T-helper 2 cell treated with Interferon-gamma antibody and Interleukin-4, amounts not matched to agents 5 μg/mL and 100 μg/mL, for 36 hours (primary cell): ENCODE results near the gene AMDHD2.
A peak's percentile ranks its signal among the peaks of the same experiment; 100 is the strongest.

Experiments
- DNase-seq: peaks from one replicate; pipeline ENCODE4 v3.0.0; 2021; ENCODE audit warnings: low spot score
- H3K27ac Mint-ChIP-seq: one replicate; pipeline ENCODE4 v1.8.0; 2021; ENCODE audit warnings: mild to moderate bottlenecking, mixed read lengths
- H3K27me3 Mint-ChIP-seq: one replicate; pipeline ENCODE4 v1.8.0; 2021; ENCODE audit warnings: low read depth, mixed read lengths
- H3K36me3 Mint-ChIP-seq: one replicate; pipeline ENCODE4 v1.8.0; 2021; ENCODE audit warnings: low read depth, mixed read lengths
- H3K4me1 Mint-ChIP-seq: one replicate; pipeline ENCODE4 v1.8.0; 2021; ENCODE audit warnings: low read depth, mixed read lengths
- H3K4me3 Mint-ChIP-seq: one replicate; pipeline ENCODE4 v1.8.0; 2022; ENCODE audit warnings: mild to moderate bottlenecking, moderate library complexity, mixed read lengths
- H3K9me3 Mint-ChIP-seq: one replicate; pipeline ENCODE4 v1.8.0; 2021; ENCODE audit warnings: mixed read lengths

The AMDHD2 gene

DNA sequence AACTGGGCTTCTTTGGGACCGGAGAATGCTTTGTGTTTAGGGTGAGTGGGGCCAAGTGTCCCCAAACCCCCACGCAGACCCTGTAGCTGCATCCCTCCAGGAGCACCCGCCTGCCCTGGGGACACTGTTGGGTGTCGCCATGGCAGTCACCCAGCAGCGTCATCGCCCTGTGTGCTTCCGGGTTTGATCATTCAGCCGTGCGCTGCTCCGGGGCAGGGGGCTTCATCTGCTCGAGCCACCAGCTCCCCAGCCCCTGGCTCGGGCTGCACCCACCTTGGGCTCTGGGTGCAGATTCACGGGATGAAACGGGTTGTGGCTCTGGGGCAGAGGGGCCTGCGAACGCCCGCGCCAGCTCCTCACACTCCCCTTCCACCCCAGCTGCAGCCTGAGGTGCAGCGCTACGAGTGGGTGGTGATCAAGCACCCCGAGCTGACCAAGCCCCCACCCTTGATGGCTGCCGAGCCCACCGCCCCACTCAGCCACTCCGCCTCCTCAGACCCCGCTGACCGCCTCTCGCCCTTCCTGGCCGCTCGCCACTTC is 20.2 kb upstream of the AMDHD2 start:
- H3K9me3 Mint-ChIP-seq: no peaks in the 10 kb centered on the region
- H3K36me3 Mint-ChIP-seq: peaks cover 1% of the 10 kb centered on the region
- H3K27ac Mint-ChIP-seq: no peak overlapping the region
- H3K4me1 Mint-ChIP-seq: no peaks in the 10 kb centered on the region
- no peaks in the 10 kb centered on the region for H3K27me3 Mint-ChIP-seq
- DNase-seq: no peak
- H3K4me3 Mint-ChIP-seq: no peak overlapping the region

DNA sequence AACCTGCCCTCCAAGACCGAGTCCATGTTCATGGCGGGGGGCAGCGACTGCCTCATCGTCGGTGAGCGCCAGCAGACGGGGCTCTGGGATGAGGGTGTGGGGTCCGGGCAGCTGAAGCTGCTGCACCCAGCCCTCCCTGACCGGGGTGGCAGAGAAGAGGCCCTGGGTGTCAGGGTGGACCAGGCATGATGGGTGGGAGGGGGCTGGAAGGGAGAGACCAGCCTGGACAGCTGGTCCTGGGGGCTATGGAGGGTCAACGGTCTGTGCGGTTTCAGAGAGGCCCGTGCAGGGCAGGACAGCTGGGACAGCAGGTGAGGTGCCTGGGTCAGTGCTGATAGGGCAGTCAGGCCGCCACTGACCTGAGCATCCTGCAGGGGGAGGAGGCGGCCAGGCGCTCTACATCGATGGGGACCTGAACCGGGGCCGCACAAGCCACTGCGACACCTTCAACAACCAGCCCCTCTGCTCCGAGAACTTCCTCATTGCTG is 19.7 kb upstream of the AMDHD2 start:
- no peaks in the 10 kb centered on the region for H3K9me3 Mint-ChIP-seq
- H3K27me3 Mint-ChIP-seq: no peaks in the 10 kb centered on the region
- H3K4me1 Mint-ChIP-seq: no peaks in the 10 kb centered on the region
- peaks cover 1% of the 10 kb centered on the region for H3K36me3 Mint-ChIP-seq
- no peak overlapping the region for H3K27ac Mint-ChIP-seq
- DNase-seq: no peak
- H3K4me3 Mint-ChIP-seq: no peak overlapping the region

DNA sequence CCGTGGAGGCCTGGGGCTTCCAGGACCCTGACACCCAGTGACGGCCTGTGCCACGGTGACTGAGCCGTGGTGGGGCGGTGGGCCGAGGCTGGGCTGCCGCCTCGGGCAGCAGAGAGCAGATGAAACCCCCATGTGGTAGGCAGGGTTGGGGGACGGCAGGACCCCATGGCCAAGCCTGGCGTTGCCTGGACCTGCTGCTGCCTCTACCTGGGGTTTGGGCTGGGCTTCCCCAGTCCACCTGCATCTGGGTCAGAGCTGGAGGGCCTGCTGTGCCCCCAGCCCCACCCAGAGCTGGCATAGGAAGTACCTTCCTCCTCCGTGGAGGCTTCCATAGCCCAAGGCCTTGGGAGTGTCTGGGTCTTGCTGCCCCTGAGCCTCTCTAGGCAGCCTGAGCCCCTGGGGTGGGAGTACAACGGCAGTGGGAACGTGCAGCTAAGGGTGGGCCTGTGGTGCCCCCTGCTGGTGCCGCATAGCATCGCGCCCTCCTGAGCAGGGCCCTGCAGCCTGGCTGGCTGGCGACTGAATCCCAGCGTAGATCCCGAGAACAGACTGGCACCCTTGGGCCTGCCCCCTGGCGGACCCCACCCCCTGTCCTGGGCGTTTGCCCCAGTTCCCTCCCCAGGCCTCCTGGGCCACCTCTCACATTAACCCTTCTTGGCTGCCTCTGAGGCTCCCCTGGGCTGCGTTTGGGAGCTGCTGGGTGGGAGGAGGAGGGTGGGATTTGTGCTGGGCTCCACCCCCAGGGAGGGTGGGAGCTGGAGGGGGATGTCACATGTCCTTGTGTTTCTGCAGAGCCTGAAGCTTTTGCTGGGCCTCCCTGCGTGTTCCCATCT is 19.0 kb upstream of the AMDHD2 start:
- Mint-ChIP-seq H3K9me3 (no peaks in the 10 kb centered on the region), H3K27ac (no peak overlapping the region), H3K4me1 (no peaks in the 10 kb centered on the region), H3K4me3 (no peak overlapping the region), H3K36me3 (peaks cover 1% of the 10 kb centered on the region), H3K27me3 (no peaks in the 10 kb centered on the region)
- peak; percentile 64 for DNase-seq

DNA sequence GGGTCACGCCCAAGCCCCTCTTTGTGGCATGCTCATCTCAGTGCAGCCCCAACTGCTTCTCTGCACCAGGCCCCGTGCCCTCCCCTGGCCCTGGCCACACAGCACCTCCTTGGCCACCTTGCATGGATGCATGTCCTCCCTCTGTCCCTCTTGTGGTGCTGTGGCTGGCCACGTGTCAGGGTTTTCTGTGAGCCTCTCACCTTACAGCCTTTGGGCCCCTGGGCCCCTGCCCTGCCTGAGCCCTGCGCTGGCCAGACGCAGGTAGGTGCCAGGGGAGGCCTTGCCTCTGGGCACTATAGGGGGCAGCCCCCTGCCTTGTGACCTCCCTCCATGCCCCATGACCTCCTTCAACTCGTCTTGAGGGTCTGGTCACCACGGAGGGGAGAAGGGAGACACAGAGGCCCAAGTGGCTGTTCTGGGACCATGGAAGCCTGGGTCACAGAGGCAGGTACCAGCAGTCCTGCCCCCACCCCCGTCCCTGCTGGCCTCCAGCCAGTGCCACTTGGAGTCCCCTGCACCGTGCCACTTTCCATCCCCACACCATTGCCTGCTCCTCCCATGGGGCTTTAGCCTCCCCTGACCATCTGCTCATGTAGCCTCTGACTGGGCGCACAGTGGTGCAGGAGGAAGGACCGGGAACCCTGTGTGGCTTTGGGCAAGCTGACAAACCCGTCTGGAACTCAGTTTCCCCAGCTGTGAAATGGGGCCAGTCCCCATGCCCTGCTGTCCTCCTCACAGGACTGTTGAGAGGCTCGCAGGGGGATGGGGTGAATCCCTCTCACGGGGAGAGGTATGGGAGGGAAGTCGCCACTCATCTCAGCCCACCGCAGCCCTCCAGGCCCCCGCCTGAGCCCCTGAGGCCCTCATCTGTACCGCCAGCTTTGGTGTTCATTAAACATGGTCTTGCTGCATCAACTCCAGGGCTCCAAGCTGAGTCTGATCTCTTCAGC is 17.9 kb upstream of the AMDHD2 start:
- no peak overlapping the region for H3K27ac Mint-ChIP-seq
- no peaks in the 10 kb centered on the region for H3K27me3 Mint-ChIP-seq
- no peaks in the 10 kb centered on the region for H3K9me3 Mint-ChIP-seq
- H3K4me3 Mint-ChIP-seq: no peak overlapping the region
- H3K36me3 Mint-ChIP-seq: peaks cover 1% of the 10 kb centered on the region
- H3K4me1 Mint-ChIP-seq: no peaks in the 10 kb centered on the region
- DNase-seq: no peak

DNA sequence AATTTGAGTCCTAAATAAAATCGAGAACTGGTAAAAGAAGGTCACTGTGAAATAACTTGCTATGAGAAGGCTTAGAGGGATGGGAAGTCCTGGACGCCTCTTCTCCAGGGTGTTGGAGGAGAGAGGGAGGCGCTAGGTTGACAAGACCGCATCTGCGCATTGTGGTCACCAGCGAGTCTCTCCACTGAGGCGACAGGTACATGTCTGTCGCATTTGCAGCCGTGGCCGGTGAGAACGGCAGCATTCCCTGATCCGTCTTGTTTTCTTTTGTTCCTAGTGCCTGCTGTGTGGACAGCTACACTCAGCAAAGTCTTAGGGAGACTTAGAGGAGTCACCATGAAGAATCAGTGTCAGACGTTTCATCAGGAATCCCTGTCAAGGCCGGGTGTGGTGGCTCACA is 14.5 kb upstream of the AMDHD2 start:
- Mint-ChIP-seq H3K4me1 (no peaks in the 10 kb centered on the region), H3K4me3 (no peak overlapping the region), H3K27ac (no peak overlapping the region), H3K27me3 (no peaks in the 10 kb centered on the region), H3K9me3 (no peaks in the 10 kb centered on the region), H3K36me3 (no peaks in the 10 kb centered on the region)
- DNase-seq: no peak

DNA sequence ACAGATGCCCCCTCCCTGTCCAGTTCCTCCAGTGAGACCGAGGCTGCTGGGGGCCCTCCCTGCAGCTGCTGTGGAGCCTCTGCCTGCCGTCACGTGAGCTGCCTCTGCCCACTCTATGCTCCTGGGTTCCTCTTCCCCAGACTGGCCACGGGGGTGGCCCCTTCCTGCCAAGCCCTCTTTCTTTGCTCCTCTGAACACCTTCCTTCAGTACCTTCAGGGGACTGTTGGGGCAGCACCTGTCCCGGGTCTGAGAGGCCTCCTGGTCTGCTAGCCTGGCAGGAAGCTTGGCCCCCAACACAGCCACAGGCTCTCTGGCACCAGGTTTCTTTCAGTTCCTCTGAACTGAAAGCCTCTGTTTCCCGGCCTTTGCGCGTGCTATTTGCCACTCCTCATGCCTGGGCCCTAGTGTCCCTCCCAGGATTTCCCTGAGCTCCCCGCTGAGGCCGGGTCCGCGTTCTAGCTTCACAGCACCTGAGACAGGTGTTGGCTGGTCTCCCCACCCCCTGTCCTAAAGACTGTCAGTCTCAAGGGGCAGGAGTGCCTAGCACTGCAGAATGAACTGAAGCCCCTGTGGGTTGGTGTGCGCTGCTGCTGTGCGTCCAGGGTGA is 13.0 kb upstream of the AMDHD2 start:
- DNase-seq: no peak
- Mint-ChIP-seq H3K9me3 (no peaks in the 10 kb centered on the region), H3K27ac (no peak overlapping the region), H3K4me1 (no peaks in the 10 kb centered on the region), H3K36me3 (no peaks in the 10 kb centered on the region), H3K4me3 (no peak overlapping the region), H3K27me3 (no peaks in the 10 kb centered on the region)

DNA sequence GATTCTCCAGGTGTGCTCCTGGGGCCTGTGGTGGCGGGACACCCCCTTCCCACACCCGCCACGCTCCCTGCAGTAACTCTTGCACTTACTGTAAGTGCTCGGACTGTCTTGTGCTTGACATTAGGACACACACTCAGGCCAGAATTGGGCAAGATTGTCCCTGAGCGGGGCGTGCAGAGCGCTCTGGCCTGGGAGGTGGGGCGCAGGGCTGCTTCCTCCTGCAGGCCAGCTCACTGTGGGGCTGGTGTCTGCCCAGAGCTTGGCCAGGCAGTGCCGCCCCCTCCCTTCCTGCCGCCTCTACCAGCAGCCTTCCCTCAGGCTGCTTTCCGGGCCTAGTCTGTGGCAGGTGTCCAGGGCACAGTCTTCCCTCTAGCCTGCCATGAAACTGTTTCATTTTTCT is 12.5 kb upstream of the AMDHD2 start:
- DNase-seq: no peak
- Mint-ChIP-seq H3K36me3 (no peaks in the 10 kb centered on the region), H3K4me1 (peaks cover under 1% of the 10 kb centered on the region), H3K9me3 (no peaks in the 10 kb centered on the region), H3K27ac (no peak overlapping the region), H3K4me3 (no peak overlapping the region), H3K27me3 (no peaks in the 10 kb centered on the region)

DNA sequence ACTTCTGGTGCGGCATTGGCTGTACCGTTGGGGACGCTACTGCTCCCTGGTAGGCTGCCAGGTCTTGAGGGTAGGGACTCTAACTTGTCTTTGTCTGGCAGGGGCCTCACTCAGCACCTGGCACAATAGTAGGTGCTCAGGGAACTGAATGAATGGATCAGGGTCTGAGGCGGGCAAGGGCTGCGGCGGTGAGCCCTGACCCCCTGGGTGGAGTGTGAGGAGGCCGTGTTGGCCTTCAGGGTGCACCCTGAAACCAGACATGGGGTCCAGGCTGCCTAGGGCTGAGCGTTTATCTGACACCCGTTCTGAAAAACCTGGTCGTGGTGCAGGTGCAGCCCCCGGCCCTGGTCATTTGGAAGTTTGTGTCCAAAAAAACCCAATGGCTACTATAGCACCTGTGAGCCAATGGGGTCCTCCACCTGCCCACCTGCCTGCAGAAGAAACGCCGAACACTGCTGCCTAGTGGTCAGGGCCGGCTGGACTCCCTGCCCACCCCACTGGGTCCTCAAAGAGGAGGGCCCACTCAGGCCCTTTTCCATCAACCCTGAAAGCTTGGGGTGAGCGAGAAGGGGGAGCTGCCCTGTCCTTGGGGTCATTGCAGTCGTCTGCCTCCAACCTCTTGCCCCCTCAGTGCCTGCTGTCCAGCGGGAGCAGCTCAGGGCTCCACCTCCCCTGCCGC is 11.3 kb upstream of the AMDHD2 start:
- no peak overlapping the region for H3K4me3 Mint-ChIP-seq
- H3K4me1 Mint-ChIP-seq: peaks cover 6% of the 10 kb centered on the region
- H3K27me3 Mint-ChIP-seq: no peaks in the 10 kb centered on the region
- no peak for DNase-seq
- no peak overlapping the region for H3K27ac Mint-ChIP-seq
- H3K36me3 Mint-ChIP-seq: no peaks in the 10 kb centered on the region
- no peaks in the 10 kb centered on the region for H3K9me3 Mint-ChIP-seq

DNA sequence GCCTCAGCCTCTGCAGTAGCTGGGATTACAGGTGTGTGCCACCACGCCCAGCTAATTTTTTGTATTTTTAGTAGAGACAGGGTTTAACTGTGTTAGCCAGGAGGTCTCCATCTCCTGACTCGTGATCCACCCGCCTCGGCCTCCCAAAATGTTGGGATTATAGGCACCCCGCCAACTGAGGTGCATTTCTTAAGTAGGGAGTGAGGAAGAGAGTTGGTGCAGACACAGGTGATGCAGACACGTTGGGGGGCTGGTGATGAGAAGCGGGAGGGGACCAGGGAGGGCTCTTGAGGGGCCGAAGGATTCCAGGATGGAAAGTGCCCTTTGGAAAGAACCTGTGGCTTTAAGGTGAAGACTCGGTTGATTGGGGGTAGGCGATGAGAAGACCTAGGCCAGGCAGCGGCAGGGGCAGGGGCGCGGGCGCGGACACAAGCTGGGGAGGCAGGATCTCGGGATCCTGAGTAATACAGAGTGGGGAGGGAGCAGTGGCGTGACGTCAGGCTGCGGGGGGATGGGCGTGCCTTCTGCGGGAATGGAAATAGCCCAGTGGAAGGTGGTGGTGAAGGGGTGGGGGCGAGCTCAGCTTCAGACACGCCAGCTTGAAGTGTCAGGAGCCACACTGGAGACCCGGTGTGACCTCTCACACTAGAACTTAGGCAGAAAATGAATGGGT is 8.9 kb upstream of the AMDHD2 start:
- Mint-ChIP-seq H3K4me1 (peaks cover 21% of the 10 kb centered on the region), H3K9me3 (no peaks in the 10 kb centered on the region), H3K4me3 (no peak overlapping the region), H3K27ac (no peak overlapping the region), H3K36me3 (peaks cover under 1% of the 10 kb centered on the region), H3K27me3 (no peaks in the 10 kb centered on the region)
- no peak for DNase-seq

DNA sequence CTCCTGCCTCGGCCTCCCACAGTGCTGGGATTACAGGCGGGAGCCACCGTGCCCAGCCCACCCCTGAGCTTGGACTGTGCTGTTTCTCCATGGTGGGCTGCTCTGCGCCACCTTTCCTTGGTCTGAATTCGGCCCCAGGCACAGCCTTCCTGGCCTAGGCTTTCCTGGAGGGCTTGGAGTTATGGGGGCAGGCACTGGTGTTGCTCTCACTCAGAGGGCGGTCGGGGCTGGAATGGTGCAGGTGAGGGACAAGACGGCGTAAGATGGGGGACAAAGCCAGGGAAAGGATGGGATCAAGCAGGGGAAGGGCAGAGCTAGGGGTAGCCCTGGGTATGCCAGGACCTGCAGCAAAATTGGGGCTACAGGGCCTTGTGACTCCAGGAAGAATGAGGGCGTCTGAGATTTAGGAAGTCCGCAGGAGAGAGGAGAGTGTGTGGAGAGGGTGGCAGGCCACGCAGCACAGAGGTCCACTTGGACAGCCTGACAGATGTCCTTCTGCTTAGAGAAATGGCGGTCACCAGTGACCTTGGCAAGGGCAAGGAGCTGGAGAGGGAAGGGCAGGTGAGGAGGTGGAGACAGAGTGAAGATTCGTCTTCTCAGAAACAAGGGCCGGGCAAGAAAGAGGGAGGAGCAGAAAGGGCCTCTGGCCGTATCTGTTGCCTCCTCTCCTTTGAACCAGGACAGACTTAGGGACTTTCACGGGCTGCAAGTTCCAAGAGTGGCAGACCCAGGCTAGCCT is 8.0 kb upstream of the AMDHD2 start:
- peak overlapping the region; percentile 77 for H3K4me3 Mint-ChIP-seq
- H3K27ac Mint-ChIP-seq: peak overlapping the region; percentile 91
- H3K4me1 Mint-ChIP-seq: peaks cover 29% of the 10 kb centered on the region
- no peaks in the 10 kb centered on the region for H3K9me3 Mint-ChIP-seq
- H3K36me3 Mint-ChIP-seq: peaks cover 8% of the 10 kb centered on the region
- DNase-seq: no peak
- no peaks in the 10 kb centered on the region for H3K27me3 Mint-ChIP-seq

DNA sequence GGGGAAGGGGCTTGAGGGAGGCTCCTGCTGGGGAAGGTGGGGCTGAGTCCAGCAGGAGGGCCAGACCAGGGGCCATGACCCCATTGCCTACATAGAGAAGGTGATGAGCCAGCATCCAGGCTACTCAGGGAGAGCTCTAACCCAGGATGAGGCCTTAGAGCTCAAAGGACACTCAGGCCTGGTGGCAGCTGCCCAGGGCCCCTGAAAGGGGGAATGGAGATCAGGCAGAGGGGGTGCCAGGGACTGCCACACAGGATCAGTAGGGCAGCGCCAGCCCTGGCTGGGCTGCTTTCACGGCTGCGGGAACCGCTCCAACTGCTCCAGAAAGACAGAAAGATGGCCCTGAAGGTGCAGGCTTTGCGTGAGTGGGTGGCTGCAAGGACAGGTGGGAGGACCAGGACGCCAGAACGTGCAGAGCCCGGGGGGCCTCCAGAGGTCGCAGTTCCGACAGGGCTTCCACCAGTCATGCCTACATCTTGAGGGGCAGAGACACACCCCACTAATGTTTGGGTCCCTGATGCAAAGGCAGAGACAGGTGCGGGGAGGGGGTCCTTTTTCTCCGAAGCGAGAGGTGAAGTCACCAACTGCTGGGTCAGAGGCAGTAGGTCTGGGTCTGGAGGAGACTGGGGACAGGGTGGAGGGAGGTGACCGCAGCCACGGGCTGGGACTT is 7.3 kb upstream of the AMDHD2 start:
- H3K27me3 Mint-ChIP-seq: no peaks in the 10 kb centered on the region

More for the DNA sequence above, 7.3 kb upstream of the AMDHD2 start:
- Mint-ChIP-seq H3K9me3 (no peaks in the 10 kb centered on the region), H3K27ac (peak overlapping the region; percentile 91), H3K4me3 (peak overlapping the region; percentile 77), H3K4me1 (peaks cover 29% of the 10 kb centered on the region), H3K36me3 (peaks cover 10% of the 10 kb centered on the region)
- DNase-seq: no peak
